Upper lobe of left lung (tissue), 6 donors: Measurements from ENCODE around the gene SPTSSB. TPM values are rescaled to one million over a fixed set of nuclear protein-coding genes. Genes with fewer than 3 reads are reported as not detected.

Experiments
- ATAC-seq, 2 donors: fragments of 200-7000 bp; cut with Tn5 transposase; one replicate each; pipeline ENCODE4 v1.9.1; 2022; ENCODE audit warnings: mild to moderate bottlenecking in 2 of 2, moderate library complexity in 2 of 2; ENCODE audit not compliant: low FRiP score in 2 of 2
- DNase-seq, 2 donors: peaks; one replicate each; pipeline ENCODE4 v3.0.0-alpha.2; 2019 to 2020
- H3K27ac ChIP-seq, 4 donors: fragments of 200-600 bp; sonication (generic); one replicate each; pipeline ENCODE4 v1.5.1; 2016 to 2019
- H3K27me3 ChIP-seq, 4 donors: fragments of 200-600 bp; sonication (generic); one replicate each; pipeline ENCODE4 v1.5.1; 2017 to 2019
- H3K36me3 ChIP-seq, 4 donors: fragments of 200-600 bp; sonication (generic); one replicate each; pipeline ENCODE4 v1.5.1; 2016 to 2019
- H3K4me1 ChIP-seq, 4 donors: fragments of 200-600 bp; sonication (generic); one replicate each; pipeline ENCODE4 v1.5.1; 2018 to 2019
- H3K4me3 ChIP-seq, 4 donors: fragments of 200-600 bp; sonication (generic); one replicate each; pipeline ENCODE4 v1.5.1; 2017 to 2019; ENCODE audit warnings: mild to moderate bottlenecking in 2 of 4, moderate library complexity in 1 of 4
- H3K9me3 ChIP-seq, 4 donors: fragments of 200-600 bp; sonication (generic); one replicate each; pipeline ENCODE4 v1.5.1; 2018 to 2019
- CTCF ChIP-seq, 6 experiments: fragments of 450-650 bp in 4 of 6; fragments of 200-600 bp in 2 of 6; sonication (generic) in 2 of 6; IDR thresholded peaks; one replicate each; pipeline ENCODE4 v1.5.1; 2016 to 2019; ENCODE audit warnings: antibody characterized with exemption in 6 of 6
- EP300 ChIP-seq, 4 donors: sonication (generic); formaldehyde crosslinking; IDR thresholded peaks; one replicate each; pipeline ENCODE4 v1.5.1; 2017; ENCODE audit warnings: antibody characterized with exemption in 4 of 4, control low read depth in 2 of 4
- POLR2A ChIP-seq, 4 donors: fragments of 450-650 bp; IDR thresholded peaks; one replicate each; pipeline ENCODE4 v1.5.1; 2016 to 2017; ENCODE audit warnings: antibody characterized with exemption in 4 of 4, mild to moderate bottlenecking in 2 of 4
- POLR2AphosphoS5 ChIP-seq, 2 donors: sonication (generic); formaldehyde crosslinking; IDR thresholded peaks; one replicate each; pipeline ENCODE4 v1.5.1; 2017; ENCODE audit warnings: antibody characterized with exemption in 2 of 2
- WGBS, 2 donors: methylation state at CpG; one replicate each; pipeline ENCODE4 v1.1.5; 2017 to 2018; 5-methylcytosine and 5-hydroxymethylcytosine counted together
- total RNA-seq, 6 donors: library from RNA; depleted of rRNA in 4 of 6; stranded (reverse); fragments of >200 nt in 4 of 6; gene quantifications; one replicate each; pipeline versions ENCODE4 v1.1.0 to v1.2.1, GENCODE V29; 2016 to 2021
- donor health status: DM: no; HTN: no; CAD: no; lungs with moderate emphysema.
- donor health status: DM: no; HTN: yes; CAD: no; lungs with severe emphysema.

Gene SPTSSB
- total RNA-seq, 6 donors from 2014 or later: 0.46 to 1.1 (median 0.98) TPM; not detected in 3

- Histone ChIP-seq H3K27ac (no peak overlapping the region), H3K4me3 (no peak overlapping the region), H3K4me1 (peaks cover 0 to under 1% (median 0%) of the 10 kb centered on the region in 4 donors), H3K9me3 (no peaks in the 10 kb centered on the region), H3K36me3 (no peaks in the 10 kb centered on the region), H3K27me3 (peaks cover 0 to 3% (median 0%) of the 10 kb centered on the region in 4 donors)
- no peak for TF ChIP-seq POLR2A (IDR thresholded peaks at IDR 0.05)
- no peak for TF ChIP-seq EP300 (IDR thresholded peaks at IDR 0.05)
- no peak for ATAC-seq
- no peak for DNase-seq
- WGBS, 2 donors: 76 to 79% methylated on average over 2 of the region's 2 CpGs
Observed at GRCh38 chr3:161366094-161366493, 5.2 kb downstream of the SPTSSB start.

GRCh38 chr3:161358488-161358887, 12.8 kb downstream of the SPTSSB start:
- Histone ChIP-seq H3K27me3 (no peaks in the 10 kb centered on the region), H3K4me3 (no peak overlapping the region), H3K9me3 (no peaks in the 10 kb centered on the region), H3K4me1 (no peaks in the 10 kb centered on the region), H3K27ac (no peak overlapping the region), H3K36me3 (no peaks in the 10 kb centered on the region)
- ATAC-seq (no peak), DNase-seq (no peak)
- no peak for TF ChIP-seq POLR2A (IDR thresholded peaks at IDR 0.05)
- TF ChIP-seq EP300 (IDR thresholded peaks at IDR 0.05): no peak
- TF ChIP-seq POLR2AphosphoS5 (IDR thresholded peaks at IDR 0.05): no peak
- no peak for TF ChIP-seq CTCF (IDR thresholded peaks at IDR 0.05)

- Histone ChIP-seq H3K36me3 (no peaks in the 10 kb centered on the region), H3K27me3 (no peaks in the 10 kb centered on the region), H3K4me3 (no peak overlapping the region), H3K4me1 (no peaks in the 10 kb centered on the region), H3K27ac (no peak overlapping the region), H3K9me3 (no peaks in the 10 kb centered on the region)
- WGBS, 2 donors: 81 to 85% methylated on average over 1 of the region's 1 CpG
- no peak for TF ChIP-seq CTCF (IDR thresholded peaks at IDR 0.05)
- TF ChIP-seq EP300 (IDR thresholded peaks at IDR 0.05): no peak
- no peak for TF ChIP-seq POLR2AphosphoS5 (IDR thresholded peaks at IDR 0.05)
- no peak for TF ChIP-seq POLR2A (IDR thresholded peaks at IDR 0.05)
- no peak for DNase-seq
- no peak for ATAC-seq
Observed at GRCh38 chr3:161356287-161356686, 15.0 kb downstream of the SPTSSB start.

- no peak for ATAC-seq
- WGBS, 2 donors: 58 to 61% methylated on average over 1 of the region's 1 CpG
- TF ChIP-seq POLR2A (IDR thresholded peaks at IDR 0.05): no peak
- no peak for TF ChIP-seq EP300 (IDR thresholded peaks at IDR 0.05)
- no peak for TF ChIP-seq CTCF (IDR thresholded peaks at IDR 0.05)
- no peak for TF ChIP-seq POLR2AphosphoS5 (IDR thresholded peaks at IDR 0.05)
Observed at GRCh38 chr3:161355508-161355907, 15.8 kb downstream of the SPTSSB start.

GRCh38 chr3:161354554-161354953, 16.8 kb downstream of the SPTSSB start:
- Histone ChIP-seq H3K9me3 (no peaks in the 10 kb centered on the region), H3K36me3 (no peaks in the 10 kb centered on the region), H3K4me1 (no peaks in the 10 kb centered on the region), H3K4me3 (no peak overlapping the region), H3K27ac (no peak overlapping the region), H3K27me3 (no peaks in the 10 kb centered on the region)
- TF ChIP-seq POLR2A (IDR thresholded peaks at IDR 0.05) (no peak), EP300 (IDR thresholded peaks at IDR 0.05) (no peak), CTCF (IDR thresholded peaks at IDR 0.05) (no peak), POLR2AphosphoS5 (IDR thresholded peaks at IDR 0.05) (no peak)
- DNase-seq (no peak), ATAC-seq (no peak)
- 75 to 84% methylated on average over 2 of the region's 2 CpGs for WGBS, 2 donors

More at GRCh38 chr3:161355508-161355907, 15.8 kb downstream of the SPTSSB start:
- Histone ChIP-seq H3K4me1 (no peaks in the 10 kb centered on the region), H3K36me3 (no peaks in the 10 kb centered on the region), H3K27ac (no peak overlapping the region), H3K4me3 (no peak overlapping the region), H3K9me3 (no peaks in the 10 kb centered on the region), H3K27me3 (no peaks in the 10 kb centered on the region)
- no peak for DNase-seq
